Endodermal cell (in vitro differentiated cells): Measurements from ENCODE around the gene FAM89B. TPM values are rescaled to one million over a fixed set of nuclear protein-coding genes. Genes with fewer than 3 reads are reported as not detected.
A peak's percentile ranks its signal among the peaks of the same experiment; 100 is the strongest.

Experiments used
- DNase-seq: peaks from one replicate; pipeline ENCODE4 v3.0.0-alpha.2; 2017
- H3K27ac ChIP-seq: 2 replicates; pipeline ENCODE4 v1.5.1; 2013; ENCODE audit warnings: mild to moderate bottlenecking, low read depth, low read length, moderate library complexity
- H3K27me3 ChIP-seq: 2 replicates; pipeline ENCODE4 v1.6.1; 2013; ENCODE audit warnings: mild to moderate bottlenecking, low read length, moderate library complexity; ENCODE audit not compliant: insufficient read depth, control insufficient read depth, poor library complexity, severe bottlenecking
- H3K36me3 ChIP-seq: 2 replicates; pipeline ENCODE4 v1.7.0; 2013; ENCODE audit warnings: mild to moderate bottlenecking, low read length, moderate library complexity; ENCODE audit not compliant: control insufficient read depth, insufficient read depth
- H3K4me1 ChIP-seq: one replicate; pipeline ENCODE4 v1.7.0; 2013; ENCODE audit warnings: low read length; ENCODE audit not compliant: control insufficient read depth, insufficient read depth
- H3K4me3 ChIP-seq: 2 replicates; pipeline ENCODE4 v1.5.1; 2013; ENCODE audit warnings: mild to moderate bottlenecking, low read length, moderate library complexity
- H3K9ac ChIP-seq: 2 replicates; pipeline ENCODE4 v1.6.1; 2013; ENCODE audit warnings: mild to moderate bottlenecking, low read length, moderate library complexity; ENCODE audit not compliant: poor library complexity, severe bottlenecking; ENCODE audit errors: extremely low read depth
- H3K9me3 ChIP-seq: 2 replicates; pipeline ENCODE4 v1.6.1; 2013; ENCODE audit warnings: mild to moderate bottlenecking, low read length, moderate library complexity; ENCODE audit not compliant: control insufficient read depth
- H3K27ac Mint-ChIP-seq: 2 replicates; pipeline ENCODE4 v1.8.0; 2020; ENCODE audit warnings: mixed read lengths
- H3K27me3 Mint-ChIP-seq: 2 replicates; pipeline ENCODE4 v1.8.0; 2021; ENCODE audit warnings: mild to moderate bottlenecking, mixed read lengths; ENCODE audit not compliant: insufficient read depth
- H3K36me3 Mint-ChIP-seq: 2 replicates; pipeline ENCODE4 v1.8.0; 2020; ENCODE audit warnings: low read depth, mixed read lengths
- H3K4me1 Mint-ChIP-seq: 2 replicates; pipeline ENCODE4 v1.8.0; 2020; ENCODE audit warnings: mixed read lengths
- H3K4me3 Mint-ChIP-seq: 2 replicates; pipeline ENCODE4 v1.8.0; 2020; ENCODE audit warnings: mild to moderate bottlenecking, moderate library complexity, mixed read lengths
- H3K9me3 Mint-ChIP-seq: 2 replicates; pipeline ENCODE4 v1.8.0; 2020; ENCODE audit warnings: mild to moderate bottlenecking, mixed read lengths
- WGBS, 2 experiments: methylation state at CpG; one replicate each; pipeline versions ENCODE4 v1.1.5 to v1.1.7; 2013; ENCODE audit warnings: missing lambda C conversion rate in 2 of 2, mixed read lengths in 1 of 2; ENCODE audit not compliant: insufficient coverage in 1 of 2, insufficient read length in 1 of 2; 5-methylcytosine and 5-hydroxymethylcytosine counted together
- total RNA-seq, 2 donors: library from RNA; stranded (reverse); fragmentation: NEBNext Ultra II Directional in 1 of 2; extraction: Animal tissue kit (Norgen Biotek cat#: 25700) in 1 of 2; gene quantifications; 2 replicates in 1 of 2; 3 replicates in 1 of 2; pipeline ENCODE4 v1.2.1, GENCODE V29; 2021
- TF ChIP-seq, protein P1 (sequence below): fragments of 200-600 bp; sonication (generic); conservative IDR thresholded peaks from 2 replicates; pipeline ENCODE4 v1.5.0; 2021; ENCODE audit warnings: antibody characterized with exemption, mild to moderate bottlenecking

FAM89B gene
- total RNA-seq, 2 donors from 2014 or later = 23.3 to 24.9 TPM

DNA sequence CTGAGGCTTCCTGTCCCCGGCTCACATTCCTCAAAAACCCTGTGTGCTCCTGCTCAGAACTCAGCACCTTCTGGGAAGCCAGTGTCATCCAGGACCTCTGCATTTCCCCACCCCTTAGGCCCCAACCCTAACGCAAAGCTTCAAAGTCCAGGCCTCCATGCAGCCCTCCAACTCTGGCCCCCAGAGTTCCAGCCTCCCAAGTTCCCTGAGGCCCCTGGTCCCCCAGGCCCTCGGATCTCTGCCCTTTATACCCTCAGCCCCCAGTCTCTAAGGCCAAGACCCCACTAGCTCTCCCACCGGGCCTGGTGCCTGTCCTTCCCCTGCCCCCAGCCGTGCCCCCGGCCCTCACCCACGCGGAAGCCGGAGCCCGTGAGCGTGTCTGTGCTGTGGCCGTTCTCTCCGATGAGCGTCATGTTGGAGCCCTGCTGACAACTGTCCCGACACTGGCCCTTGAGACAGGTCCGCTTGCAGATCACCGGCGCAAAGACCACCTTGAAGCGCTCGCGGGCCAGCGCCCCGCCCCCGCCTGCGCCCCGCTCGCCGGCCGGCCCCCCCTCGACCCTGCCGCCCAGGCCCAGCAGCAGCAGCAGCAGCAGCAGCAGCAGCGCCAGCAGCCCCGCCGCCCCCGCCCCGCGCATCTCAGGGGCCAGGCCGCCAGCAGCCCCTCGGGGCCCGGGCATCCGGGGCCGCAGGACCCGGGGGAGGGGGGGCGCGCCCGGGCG is 14.9 kb upstream of the FAM89B start:
- Mint-ChIP-seq H3K4me3 (peak overlapping the region; percentile 59), H3K4me1 (peaks cover 17% of the 10 kb centered on the region), H3K36me3 (no peaks in the 10 kb centered on the region), H3K27me3 (peaks cover 53% of the 10 kb centered on the region), H3K27ac (no peak overlapping the region), H3K9me3 (no peaks in the 10 kb centered on the region)
- Histone ChIP-seq H3K9ac (no peak overlapping the region), H3K4me1 (peaks cover 17% of the 10 kb centered on the region), H3K36me3 (no peaks in the 10 kb centered on the region), H3K4me3 (peak overlapping the region; percentile 49), H3K27ac (no peak overlapping the region), H3K27me3 (peaks cover 15% of the 10 kb centered on the region), H3K9me3 (no peaks in the 10 kb centered on the region)
- peak; percentile 67 for DNase-seq
- WGBS, 2 experiments = 20 to 29% methylated on average over 13 to 47 of the region's 47 CpGs
- TF ChIP-seq, protein P1, sequence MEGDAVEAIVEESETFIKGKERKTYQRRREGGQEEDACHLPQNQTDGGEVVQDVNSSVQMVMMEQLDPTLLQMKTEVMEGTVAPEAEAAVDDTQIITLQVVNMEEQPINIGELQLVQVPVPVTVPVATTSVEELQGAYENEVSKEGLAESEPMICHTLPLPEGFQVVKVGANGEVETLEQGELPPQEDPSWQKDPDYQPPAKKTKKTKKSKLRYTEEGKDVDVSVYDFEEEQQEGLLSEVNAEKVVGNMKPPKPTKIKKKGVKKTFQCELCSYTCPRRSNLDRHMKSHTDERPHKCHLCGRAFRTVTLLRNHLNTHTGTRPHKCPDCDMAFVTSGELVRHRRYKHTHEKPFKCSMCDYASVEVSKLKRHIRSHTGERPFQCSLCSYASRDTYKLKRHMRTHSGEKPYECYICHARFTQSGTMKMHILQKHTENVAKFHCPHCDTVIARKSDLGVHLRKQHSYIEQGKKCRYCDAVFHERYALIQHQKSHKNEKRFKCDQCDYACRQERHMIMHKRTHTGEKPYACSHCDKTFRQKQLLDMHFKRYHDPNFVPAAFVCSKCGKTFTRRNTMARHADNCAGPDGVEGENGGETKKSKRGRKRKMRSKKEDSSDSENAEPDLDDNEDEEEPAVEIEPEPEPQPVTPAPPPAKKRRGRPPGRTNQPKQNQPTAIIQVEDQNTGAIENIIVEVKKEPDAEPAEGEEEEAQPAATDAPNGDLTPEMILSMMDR = no peak

DNA sequence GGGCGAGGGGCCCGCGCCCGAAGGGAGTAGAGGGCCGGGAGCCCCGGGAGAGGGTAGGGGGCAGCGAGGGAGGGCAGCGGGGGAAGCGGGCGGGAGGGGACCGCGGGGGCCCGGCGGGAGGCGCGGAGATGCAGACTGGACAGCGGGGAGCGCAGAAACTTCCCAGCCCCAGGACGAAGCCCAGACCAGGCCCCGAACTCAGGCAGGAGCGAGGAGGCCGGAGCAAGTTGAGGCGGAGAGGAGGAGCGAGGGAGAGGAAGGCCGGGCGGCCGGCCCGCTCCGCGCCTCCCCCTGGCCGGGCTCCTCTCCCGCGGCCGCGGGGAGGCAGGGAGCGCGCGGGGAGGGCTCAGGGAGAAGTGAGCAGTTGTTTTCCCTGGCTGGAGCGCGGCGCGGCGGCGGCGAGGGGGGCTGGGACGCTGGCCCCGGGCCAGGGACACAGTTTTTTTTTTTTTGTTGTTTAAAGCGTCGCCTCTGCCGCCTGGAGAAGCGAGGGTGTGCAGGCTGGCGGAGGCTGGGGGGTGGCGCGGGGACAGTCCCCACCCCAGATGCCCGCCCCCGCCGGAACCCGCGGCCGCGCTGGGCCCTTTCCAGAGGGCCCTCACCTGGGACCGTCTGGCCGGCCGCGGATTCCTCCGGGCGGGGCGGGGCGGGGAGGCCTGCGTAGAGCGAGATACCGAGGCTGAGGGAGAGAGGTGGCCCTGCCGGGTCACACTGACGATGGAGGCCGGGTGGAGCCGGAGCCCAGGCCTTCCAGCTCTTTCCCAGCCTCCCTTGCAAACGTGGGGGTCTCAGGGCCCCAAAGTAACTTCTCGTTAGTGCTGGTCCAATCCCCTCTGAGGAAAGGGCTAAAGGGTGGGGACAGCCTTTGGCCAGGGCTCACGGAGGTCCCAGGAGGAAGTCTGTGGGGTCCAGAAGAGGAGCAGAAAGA is 14.1 kb upstream of the FAM89B start, which contains the start of gene LTBP3:
TSS of gene LTBP3 (minus strand) at position 358 of the 928 bp plus-strand sequence. CDS start 400 bp downstream, outside the sequence.
- H3K27ac Mint-ChIP-seq = no peak within 1 kb of the TSS

DNA sequence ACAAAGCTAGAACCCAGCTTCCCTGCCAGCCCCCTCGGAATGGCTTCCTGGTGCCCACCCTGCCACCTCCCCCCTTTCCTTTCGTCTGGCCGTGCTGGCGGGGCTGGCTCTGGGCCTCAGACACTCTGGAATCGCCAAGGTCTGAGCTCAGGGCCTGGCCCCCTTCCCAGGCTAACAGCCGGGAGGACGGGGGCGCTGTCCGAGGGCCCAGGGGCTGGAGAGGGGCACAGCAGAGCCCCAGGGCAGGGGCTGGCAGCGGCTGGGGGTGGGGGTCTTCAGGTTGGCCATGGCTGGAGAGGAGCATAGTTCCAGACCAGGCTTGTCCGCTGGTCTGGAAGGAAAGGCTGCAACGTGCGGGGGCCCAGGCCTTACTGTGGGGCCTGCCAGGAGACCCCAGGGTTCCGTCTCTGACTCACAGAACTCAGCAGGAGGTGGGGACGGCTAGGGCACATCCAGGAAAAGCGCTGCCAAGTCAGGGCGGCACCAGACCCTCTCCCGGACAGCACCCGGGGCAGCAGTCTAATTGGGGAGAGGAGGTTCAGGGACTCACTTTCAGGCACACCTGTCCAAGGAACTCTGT is 13.3 kb upstream of the FAM89B start:
- Histone ChIP-seq H3K4me3 (no peak overlapping the region), H3K9me3 (no peaks in the 10 kb centered on the region), H3K36me3 (no peaks in the 10 kb centered on the region), H3K4me1 (peaks cover 14% of the 10 kb centered on the region), H3K27ac (peak overlapping the region; percentile 66), H3K9ac (peak overlapping the region; percentile 15), H3K27me3 (peaks cover 14% of the 10 kb centered on the region)
- Mint-ChIP-seq H3K36me3 (no peaks in the 10 kb centered on the region), H3K27me3 (peaks cover 55% of the 10 kb centered on the region), H3K4me3 (peak overlapping the region; percentile 59), H3K4me1 (peaks cover 16% of the 10 kb centered on the region), H3K9me3 (no peaks in the 10 kb centered on the region), H3K27ac (no peak overlapping the region)
- 73% methylated on average over 13 to 19 of the region's 19 CpGs for WGBS, 2 experiments
- TF ChIP-seq, protein P1 = no peak
- peak; percentile 70 for DNase-seq

More for the DNA sequence above, 14.1 kb upstream of the FAM89B start, which contains the start of gene LTBP3:
- TF ChIP-seq, protein P1 = no peak
- Histone ChIP-seq H3K9me3 (no peaks in the 10 kb centered on the region), H3K4me1 (peaks cover 17% of the 10 kb centered on the region), H3K4me3 (peak within 1 kb of the TSS; percentile 49), H3K36me3 (no peaks in the 10 kb centered on the region), H3K27me3 (peaks cover 15% of the 10 kb centered on the region), H3K27ac (peak within 1 kb of the TSS; percentile 66), H3K9ac (peak within 1 kb of the TSS; percentile 44)
- H3K27me3 Mint-ChIP-seq = peaks cover 57% of the 10 kb centered on the region
- peaks cover 16% of the 10 kb centered on the region for H3K4me1 Mint-ChIP-seq
- no peaks in the 10 kb centered on the region for H3K9me3 Mint-ChIP-seq
- peak; percentile 83 for DNase-seq
- no peaks in the 10 kb centered on the region for H3K36me3 Mint-ChIP-seq
- 3 to 4% methylated on average over 17 to 78 of the region's 79 CpGs for WGBS, 2 experiments
- H3K4me3 Mint-ChIP-seq = peak within 1 kb of the TSS; percentile 59
